NCI-H2081 treated with DMSO at 0.1 percent for 48 hours (cell line): ENCODE measurements around the gene DNAL1.

Experiments
- DNase-seq: peaks from one replicate; lab custom pipeline; 2025; lab: John Stamatoyannopoulos, UW

Gene DNAL1

DNA sequence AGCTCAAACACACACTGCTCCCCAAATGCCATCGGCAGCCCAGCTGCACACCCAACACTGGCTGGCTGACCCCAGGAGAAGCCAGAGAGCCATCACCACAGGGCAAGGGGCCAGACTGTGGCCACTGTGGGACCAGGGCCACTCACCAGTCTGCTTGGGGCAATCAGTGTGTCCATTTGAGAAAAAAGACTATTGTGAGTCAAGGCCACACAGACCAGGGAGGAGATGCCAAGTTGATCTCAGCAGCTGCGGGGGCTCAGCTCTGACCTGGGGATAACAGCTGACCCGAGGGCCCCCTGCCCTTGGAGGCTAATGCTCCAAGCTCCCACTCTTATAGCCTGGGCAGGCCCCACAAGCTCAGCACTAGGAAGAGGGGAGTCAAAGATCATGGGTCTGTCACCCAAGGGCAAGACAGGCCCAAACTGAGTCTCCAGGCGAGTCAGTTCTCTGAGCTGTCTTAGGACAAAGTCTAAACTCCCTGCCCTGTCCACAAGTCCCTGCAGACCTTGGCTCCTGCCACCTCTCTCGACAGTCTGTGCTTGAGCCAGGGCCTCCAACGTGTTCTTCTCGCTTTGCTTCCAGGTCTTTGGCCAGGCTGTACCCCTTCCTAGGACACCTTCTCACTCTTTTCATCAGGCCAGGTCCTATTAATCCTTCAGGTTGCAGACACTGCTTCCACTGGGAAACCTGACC, 99.5 kb downstream of the DNAL1 start:
- no peak for DNase-seq

DNA sequence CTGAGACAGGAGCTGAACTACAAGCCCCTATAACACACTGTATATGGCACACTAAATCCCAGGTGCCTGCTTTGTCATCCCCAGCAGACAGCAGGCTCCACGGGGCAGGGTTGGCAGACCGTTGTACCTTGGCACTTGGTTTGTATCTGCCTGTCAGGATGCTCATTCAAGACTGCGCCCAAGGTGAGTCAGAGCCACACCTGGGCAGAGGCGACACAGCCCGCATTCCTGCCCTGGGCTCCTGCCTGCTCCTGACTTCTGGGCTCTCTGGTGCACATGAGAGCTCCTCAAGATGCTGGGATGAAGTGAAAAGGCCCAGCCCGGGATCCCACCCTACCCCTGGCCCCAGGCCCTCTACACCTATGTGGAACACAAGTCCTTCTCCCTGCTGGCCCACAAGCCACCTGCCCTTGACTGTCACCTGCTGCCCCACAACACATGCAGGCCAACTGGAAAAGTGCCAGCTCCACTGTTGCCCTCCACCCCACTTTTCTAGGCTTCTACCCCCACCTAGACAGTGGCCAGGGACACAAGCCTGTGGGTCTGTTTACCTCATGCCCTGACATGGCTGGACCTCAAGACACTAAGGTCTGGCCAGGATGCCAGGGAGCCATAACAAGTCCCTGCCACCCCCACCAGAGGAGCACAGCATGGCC, 100.2 kb downstream of the DNAL1 start:
- DNase-seq: no peak

DNA sequence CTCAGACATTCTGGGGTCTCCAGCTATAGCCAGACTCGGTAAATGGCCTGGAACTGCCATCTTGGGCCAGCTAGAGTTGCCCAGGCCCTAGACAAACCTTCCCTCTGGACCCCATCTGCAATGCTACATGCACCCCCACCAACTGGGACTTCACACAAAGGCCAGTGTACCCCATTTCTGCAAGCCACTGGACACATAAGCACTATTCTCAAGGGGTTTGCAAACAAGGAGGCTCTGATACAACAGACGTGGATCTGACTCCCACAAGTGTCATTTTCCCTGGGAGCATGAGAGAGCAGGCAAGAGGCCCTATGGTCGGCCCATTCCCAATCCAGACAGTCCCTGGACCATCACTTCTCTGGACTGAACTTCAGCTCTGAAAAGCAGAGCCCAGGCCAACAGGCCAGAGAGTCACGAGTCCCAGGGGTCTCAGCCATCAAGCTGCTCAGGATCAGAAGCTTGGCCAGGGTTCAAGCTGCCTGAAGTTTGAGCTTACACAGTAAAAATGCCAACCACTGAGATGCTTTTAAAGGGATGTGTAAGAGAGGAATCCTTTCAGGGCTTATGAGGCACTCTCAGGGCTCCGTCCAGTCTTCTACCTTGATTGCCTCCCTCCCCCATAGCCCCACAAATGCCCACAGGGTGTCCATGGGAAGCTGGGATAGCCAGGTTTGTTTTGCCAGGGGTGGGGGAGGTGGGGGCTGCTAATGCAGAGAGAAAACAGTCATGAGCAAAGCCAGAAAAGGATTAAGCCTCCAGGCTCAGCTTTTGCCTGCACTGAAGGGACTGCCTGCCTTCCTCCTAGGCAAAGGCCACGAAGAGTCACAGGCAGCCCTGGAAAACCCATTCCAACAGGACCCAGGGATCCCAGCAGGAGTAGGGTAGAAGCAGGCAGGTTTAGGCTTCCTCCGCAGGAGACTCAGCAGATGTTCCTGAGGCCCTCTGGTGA, 101.1 kb downstream of the DNAL1 start:
- no peak for DNase-seq

DNA sequence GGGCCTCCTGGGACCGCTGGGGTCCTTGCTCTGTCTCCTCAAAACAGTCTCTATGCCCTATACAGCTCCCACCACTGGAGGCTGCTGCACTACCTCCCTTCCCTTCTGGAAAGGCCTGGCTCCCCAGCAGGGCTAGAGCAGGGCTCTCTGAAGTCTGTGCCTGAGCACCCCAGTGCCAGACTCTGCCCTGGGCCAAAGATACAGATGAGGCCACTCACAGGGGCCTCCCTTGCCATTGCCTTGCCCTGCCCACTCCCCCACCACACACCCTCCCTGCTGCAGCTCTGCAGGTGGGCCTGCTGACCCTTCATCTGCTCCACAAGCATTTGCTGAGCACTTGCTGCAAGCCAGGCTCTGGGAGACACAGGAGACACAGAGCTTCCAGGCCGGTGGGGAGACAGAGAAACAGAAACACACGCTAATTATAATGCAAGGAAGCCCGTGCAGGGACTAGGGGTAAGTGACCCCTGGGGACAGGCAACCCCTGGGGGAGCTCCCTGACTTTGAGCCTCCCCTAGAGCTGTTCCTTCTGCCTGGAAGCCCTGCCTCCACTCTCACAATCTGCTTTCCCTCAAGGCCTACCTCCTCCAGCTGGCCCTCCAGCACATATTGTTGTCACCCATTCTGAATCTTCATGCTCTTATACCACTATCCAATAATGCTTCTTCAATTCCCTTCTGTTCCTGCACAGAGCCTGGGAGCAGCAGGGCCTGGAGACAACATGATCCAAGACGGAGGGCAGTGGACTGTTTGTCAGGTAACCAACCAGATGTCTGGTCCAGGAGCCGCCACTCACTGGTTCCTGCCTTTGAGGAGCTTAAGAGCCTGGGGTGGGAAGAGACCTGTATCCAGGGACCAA, 102.0 kb downstream of the DNAL1 start:
- no peak for DNase-seq

DNA sequence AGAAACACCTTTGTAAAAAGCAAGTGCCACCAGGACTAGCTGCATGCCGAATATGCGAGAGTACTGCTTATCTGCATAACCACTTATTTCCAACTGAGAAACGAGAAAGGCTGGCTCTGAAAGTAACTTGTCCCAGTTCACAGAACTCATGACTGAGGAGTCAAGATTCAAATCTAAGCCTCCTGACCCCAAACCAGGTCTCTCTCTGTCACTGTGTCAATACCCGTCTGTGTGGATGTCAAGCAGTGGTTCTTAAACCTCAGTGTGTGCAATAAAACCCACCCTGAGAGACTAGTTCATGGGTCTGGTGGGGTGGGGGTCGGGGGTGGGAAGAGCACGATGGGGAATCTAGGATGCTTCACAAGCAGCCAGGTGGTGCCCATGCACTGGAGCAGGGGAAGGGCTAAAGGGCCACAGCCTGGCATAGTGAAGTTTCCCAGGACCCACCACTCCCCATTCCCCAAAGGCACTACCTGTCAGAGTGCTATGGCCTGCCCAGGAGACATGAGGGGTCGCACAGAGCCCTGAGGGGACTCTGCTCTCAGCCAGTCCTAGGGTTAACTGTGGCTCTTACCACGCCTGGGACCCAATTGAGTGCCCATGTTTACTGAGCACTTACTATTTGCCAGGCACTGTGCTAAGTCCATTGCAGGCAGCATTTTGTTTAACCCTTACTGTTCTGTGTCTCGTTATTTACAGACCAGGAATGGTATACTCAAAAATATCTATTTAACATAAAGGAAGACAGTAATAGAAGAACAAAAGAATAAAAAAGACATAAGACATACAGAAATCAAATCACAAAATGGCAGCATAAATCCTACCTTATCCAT, 102.8 kb downstream of the DNAL1 start:
- DNase-seq: no peak

DNA sequence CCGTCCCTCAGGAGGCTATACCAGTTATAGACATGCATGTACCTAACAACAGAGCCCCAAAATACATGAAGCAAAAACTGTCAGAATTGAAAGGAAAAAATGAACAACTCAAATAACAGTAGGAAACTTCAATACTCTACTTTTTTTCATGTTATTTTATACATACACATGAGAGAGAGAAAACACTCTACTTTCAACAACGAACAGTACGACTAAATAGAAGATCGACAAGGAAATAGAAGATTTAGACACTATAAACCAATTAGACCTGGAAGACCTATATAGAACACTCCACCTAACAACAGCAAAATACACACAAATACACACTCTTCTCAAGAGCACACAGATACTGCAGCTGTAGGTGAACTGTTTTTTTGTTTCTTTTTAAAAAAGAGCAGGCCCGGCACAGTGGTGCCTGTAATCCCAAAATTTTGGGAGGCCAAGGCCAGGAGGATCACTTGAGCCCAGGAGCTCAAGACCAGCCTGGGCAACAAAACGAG, 104.1 kb downstream of the DNAL1 start:
- DNase-seq: no peak

DNA sequence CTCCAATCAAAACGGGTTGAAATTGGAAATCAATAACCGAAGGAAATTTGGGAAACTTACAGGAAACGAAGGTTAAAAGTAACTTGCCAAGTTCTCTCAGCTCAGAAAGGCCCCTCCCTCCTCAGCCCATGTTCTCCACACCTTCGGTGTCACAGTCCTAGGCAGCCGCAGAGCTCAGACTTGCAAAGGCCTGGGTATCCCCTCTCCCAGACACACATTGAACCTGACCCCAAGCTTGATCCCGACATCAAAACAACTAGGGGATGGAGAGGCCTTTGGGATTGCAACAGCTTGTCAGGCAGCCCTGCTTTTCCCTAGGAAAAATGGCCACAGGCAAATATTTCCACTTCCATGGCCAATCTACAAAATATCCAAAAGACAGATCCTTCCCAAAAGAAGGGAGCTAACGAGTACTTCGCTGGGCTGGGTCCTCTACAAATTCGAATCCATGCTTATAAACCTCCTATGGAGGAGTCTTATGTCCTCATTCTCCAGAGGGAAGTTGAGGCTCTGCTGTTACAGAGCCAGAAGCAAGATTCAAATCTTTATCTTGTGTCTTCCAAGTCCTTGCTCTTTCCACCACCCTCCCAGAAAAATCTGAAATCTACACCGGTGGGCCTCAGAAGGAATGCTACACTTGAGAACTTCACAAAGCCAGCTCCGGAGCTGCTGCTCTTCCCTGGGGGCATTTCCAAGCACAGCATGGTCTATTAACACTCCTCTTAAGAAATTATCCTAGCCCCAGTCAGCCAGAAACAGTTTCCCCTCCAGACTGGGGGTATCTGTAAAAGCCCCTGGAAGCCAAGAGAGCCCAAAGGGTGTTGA, 105.1 kb downstream of the DNAL1 start:
- DNase-seq: no peak

DNA sequence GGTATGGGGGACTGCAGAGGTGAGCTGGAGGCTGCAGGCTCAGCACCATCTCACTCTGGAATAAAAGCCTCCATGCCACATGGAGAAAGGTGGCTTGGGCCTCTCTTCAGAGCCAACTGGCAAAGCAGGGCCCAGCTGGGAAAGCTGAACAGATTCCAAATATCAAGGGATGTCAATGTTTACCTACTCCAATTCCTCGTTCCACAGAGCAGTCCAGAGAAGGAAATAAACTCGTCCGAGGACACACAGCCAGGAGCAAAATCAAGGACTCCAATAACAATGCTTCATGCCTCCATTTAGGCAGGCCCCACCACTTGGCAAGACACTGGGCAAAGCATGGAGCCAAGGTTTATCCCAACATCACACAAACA, 105.7 kb downstream of the DNAL1 start:
- DNase-seq: no peak

DNA sequence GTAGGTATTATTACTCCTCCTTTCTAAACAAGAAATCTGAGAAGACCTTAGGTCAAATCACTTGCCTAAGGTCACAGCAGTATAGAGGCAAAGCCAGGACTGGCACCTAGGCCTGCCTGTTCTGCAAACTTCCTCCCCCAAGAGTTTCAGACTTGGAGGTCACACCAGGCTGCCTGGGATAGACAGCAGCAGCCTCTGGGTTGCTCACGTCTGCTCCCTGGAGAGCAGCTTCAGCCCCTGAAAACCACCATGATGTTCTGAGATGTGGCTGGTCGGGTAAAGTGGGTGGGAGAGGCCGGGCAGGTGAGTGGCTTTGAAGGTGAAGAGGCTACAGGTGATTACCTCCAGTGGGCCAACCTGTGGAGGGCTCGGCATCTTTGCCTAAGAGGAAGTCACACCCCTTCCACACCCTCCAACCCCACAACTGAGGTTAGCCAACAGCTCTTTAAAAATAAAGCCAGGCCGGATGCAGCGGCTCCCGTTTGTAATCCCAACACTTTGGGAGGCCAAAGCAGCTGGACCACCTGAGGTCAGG, 106.4 kb downstream of the DNAL1 start:
- no peak for DNase-seq

DNA sequence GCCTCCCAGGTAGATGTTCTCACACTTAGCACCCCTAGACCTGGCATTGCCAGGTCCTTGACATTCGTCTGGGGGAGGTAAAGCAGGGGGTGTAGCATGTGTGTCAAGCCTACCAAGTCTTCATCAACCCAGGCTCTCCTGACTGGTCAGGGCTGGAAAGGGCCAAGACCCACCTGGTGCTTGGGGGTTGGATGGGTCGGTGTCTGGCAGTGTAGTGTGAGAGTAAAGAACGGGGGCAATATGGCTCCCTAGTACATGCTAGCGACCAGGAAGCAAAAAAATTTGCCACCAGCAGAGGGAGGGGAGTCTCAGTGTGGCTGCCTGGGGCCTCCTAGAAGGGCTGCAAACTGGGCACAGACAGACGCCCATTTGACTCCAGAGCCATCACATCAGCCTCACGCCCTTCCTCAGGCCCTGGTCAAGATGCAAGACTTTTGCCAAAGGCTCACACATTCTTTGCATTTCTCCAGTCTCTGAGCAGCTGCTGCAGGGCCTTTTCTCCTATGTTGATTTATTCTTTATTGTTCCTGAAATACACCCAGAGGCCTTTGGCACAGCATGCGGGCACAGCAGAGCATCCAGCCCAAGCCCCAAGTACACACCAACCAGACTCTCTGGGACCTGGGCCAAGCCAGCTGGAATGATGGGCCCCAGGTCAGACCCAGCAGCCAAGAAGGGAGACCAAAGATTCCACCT, 107.7 kb downstream of the DNAL1 start:
- no peak for DNase-seq
